Testis (tissue), 2 donors: ENCODE results near the gene NUSAP1.

ENCODE experiments used
- CTCF ChIP-seq, 3 experiments: fragments of 450-650 bp in 2 of 3; fragments of 200-600 bp in 1 of 3; sonication (generic) in 1 of 3; IDR thresholded peaks; one replicate each; pipeline ENCODE4 v1.5.1; 2016 to 2019; ENCODE audit warnings: antibody characterized with exemption in 3 of 3, mild to moderate bottlenecking in 2 of 3, moderate library complexity in 1 of 3
- POLR2A ChIP-seq: fragments of 450-650 bp; IDR thresholded peaks from one replicate; pipeline ENCODE4 v1.6.1; 2017; ENCODE audit warnings: antibody characterized with exemption, mild to moderate bottlenecking, moderate library complexity

DNA sequence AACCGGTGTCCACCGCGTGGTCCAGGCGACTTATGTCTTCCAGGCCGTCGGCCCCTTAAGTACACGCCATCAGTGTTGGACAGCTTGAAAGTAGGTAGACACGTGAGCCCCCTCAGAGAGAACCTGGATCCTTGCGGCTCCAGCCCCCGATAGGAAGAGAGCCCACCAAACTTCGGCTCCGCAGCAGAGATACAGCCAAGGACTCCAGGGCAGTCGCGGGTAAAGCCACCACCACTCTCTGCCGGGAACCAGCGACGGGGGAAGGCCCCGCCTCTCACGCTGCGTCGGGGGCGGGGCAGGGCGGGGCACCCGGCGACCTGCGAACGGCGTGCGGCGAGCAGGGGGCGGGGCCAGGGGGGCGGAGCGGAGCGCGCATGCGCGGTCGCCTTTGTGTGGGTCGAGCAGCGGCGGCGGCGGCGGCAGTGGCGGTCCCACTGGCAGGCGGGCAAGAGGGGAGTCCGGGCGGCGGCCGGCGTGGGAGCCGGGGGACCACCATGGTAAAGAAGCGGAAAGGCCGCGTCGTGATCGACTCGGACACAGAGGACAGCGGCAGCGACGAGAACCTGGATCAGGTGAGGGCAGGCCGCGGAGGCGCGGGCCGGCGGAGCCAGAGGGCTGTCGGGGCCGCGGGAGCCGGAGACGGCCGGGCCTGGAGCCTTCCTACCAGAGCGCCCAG lies 84.2 kb downstream of the NUSAP1 start, which contains the start of gene RTF1:
- TF ChIP-seq CTCF (IDR thresholded peaks at IDR 0.05) (no peak), POLR2A (no peak)
